Measurements from ENCODE around the gene ADRA2C. TPM values are rescaled to one million over a fixed set of nuclear protein-coding genes. Genes with fewer than 3 reads are reported as not detected.
A peak's percentile ranks its signal among the peaks of the same experiment; 100 is the strongest.

Gene ADRA2C
- total and polyA plus RNA-seq, 2 of the 13 experiments (the other 11 are each of a cell fraction or from before 2014, with no cell fraction given), result 15.4 to 69.7 TPM

DNA sequence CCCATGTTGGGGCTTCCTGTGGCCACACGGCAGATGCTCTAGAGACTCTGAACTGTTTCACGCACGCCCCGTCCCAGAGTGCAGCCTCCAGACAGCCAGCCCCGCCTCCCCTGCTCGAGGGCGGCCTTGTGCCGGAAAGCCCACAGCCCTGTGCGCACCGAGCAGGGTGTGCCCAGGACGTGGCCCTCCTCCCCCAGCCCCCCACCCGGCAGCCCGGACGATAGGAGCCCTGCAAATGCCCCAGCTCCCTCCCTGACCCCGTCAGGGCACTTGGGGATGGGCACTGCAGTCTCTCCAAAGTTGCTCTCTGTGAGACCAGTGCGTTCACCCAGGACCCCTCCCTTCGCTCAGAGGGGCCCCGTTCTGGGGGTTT is 37.3 kb downstream of the ADRA2C start (continued):
- TF ChIP-seq, protein P1, sequence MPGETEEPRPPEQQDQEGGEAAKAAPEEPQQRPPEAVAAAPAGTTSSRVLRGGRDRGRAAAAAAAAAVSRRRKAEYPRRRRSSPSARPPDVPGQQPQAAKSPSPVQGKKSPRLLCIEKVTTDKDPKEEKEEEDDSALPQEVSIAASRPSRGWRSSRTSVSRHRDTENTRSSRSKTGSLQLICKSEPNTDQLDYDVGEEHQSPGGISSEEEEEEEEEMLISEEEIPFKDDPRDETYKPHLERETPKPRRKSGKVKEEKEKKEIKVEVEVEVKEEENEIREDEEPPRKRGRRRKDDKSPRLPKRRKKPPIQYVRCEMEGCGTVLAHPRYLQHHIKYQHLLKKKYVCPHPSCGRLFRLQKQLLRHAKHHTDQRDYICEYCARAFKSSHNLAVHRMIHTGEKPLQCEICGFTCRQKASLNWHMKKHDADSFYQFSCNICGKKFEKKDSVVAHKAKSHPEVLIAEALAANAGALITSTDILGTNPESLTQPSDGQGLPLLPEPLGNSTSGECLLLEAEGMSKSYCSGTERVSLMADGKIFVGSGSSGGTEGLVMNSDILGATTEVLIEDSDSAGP (CRISPR knock-in tag; IDR thresholded peaks at IDR 0.05; ENCODE audit: borderline replicate concordance), result 0 out of 2 replicates have a peak, but pooled peaks have one; percentile 33
- TF ChIP-seq EHMT2 (IDR thresholded peaks at IDR 0.05; ENCODE audit: borderline replicate concordance, low read depth, low read length), result no peak
- TF ChIP-seq, protein P2, sequence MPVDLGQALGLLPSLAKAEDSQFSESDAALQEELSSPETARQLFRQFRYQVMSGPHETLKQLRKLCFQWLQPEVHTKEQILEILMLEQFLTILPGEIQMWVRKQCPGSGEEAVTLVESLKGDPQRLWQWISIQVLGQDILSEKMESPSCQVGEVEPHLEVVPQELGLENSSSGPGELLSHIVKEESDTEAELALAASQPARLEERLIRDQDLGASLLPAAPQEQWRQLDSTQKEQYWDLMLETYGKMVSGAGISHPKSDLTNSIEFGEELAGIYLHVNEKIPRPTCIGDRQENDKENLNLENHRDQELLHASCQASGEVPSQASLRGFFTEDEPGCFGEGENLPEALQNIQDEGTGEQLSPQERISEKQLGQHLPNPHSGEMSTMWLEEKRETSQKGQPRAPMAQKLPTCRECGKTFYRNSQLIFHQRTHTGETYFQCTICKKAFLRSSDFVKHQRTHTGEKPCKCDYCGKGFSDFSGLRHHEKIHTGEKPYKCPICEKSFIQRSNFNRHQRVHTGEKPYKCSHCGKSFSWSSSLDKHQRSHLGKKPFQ (CRISPR knock-in tag; IDR thresholded peaks at IDR 0.05; ENCODE audit: insufficient replicate concordance), result no peak
- no peak for TF ChIP-seq ZNF143 (CRISPR knock-in tag; IDR thresholded peaks at IDR 0.05)
- no peak for TF ChIP-seq ZNF724P (CRISPR knock-in tag; IDR thresholded peaks at IDR 0.05; ENCODE audit: borderline replicate concordance)
- TF ChIP-seq, protein P3, sequence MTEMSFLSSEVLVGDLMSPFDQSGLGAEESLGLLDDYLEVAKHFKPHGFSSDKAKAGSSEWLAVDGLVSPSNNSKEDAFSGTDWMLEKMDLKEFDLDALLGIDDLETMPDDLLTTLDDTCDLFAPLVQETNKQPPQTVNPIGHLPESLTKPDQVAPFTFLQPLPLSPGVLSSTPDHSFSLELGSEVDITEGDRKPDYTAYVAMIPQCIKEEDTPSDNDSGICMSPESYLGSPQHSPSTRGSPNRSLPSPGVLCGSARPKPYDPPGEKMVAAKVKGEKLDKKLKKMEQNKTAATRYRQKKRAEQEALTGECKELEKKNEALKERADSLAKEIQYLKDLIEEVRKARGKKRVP (CRISPR knock-in tag; IDR thresholded peaks at IDR 0.05), result no peak
- TF ChIP-seq CHD2 (IDR thresholded peaks at IDR 0.05; ENCODE audit: low read depth, low read length), result no peak
- no peak for TF ChIP-seq XRCC5 (optimal IDR thresholded peaks at IDR 0.05; ENCODE audit: low read length)
- no peak for TF ChIP-seq DPF2 (CRISPR knock-in tag; IDR thresholded peaks at IDR 0.05; ENCODE audit: borderline replicate concordance, low read depth)
- TF ChIP-seq, protein P4, sequence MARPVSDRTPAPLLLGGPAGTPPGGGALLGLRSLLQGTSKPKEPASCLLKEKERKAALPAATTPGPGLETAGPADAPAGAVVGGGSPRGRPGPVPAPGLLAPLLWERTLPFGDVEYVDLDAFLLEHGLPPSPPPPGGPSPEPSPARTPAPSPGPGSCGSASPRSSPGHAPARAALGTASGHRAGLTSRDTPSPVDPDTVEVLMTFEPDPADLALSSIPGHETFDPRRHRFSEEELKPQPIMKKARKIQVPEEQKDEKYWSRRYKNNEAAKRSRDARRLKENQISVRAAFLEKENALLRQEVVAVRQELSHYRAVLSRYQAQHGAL (CRISPR knock-in tag; IDR thresholded peaks at IDR 0.05; ENCODE audit: not compliant biosample characterization), result no peak
- TF ChIP-seq FOSL1 (CRISPR knock-in tag; IDR thresholded peaks at IDR 0.05; ENCODE audit: borderline replicate concordance), result no peak
- TF ChIP-seq, protein P5, sequence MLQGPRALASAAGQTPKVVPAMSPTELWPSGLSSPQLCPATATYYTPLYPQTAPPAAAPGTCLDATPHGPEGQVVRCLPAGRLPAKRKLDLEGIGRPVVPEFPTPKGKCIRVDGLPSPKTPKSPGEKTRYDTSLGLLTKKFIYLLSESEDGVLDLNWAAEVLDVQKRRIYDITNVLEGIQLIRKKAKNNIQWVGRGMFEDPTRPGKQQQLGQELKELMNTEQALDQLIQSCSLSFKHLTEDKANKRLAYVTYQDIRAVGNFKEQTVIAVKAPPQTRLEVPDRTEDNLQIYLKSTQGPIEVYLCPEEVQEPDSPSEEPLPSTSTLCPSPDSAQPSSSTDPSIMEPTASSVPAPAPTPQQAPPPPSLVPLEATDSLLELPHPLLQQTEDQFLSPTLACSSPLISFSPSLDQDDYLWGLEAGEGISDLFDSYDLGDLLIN (CRISPR knock-in tag; IDR thresholded peaks at IDR 0.05; ENCODE audit: borderline replicate concordance), result no peak
- TF ChIP-seq ZNF660 (CRISPR knock-in tag; IDR thresholded peaks at IDR 0.05; ENCODE audit: borderline replicate concordance, low read depth), result no peak
- no peak for TF ChIP-seq ZNF33B (CRISPR knock-in tag; IDR thresholded peaks at IDR 0.05)
- TF ChIP-seq ZNF335 (CRISPR knock-in tag; IDR thresholded peaks at IDR 0.05), result no peak; the same call in 1 of the 2 replicates
- no peak for TF ChIP-seq DR1 (CRISPR knock-in tag; IDR thresholded peaks at IDR 0.05)
- no peak for TF ChIP-seq ATF7 (IDR thresholded peaks at IDR 0.05)
- TF ChIP-seq ATF7 (CRISPR knock-in tag; IDR thresholded peaks at IDR 0.05), result no peak
- TF ChIP-seq ZNF24 (IDR thresholded peaks at IDR 0.05), result no peak
- TF ChIP-seq NCOA1 (CRISPR knock-in tag; IDR thresholded peaks at IDR 0.05), result no peak
- no peak for TF ChIP-seq ZNF317 (CRISPR knock-in tag; IDR thresholded peaks at IDR 0.05)
- no peak for TF ChIP-seq YEATS2 (CRISPR knock-in tag; IDR thresholded peaks at IDR 0.05; ENCODE audit: borderline replicate concordance)

Measured in HepG2 (cell line).